T-helper 2 cell treated with Interferon-gamma antibody and Interleukin-4, amounts not matched to agents 100 ng/mL and 5 ng/mL, for 36 hours (primary cell): ENCODE data around the gene CDYL2. TPM values are rescaled to one million over a fixed set of nuclear protein-coding genes. Genes with fewer than 3 reads are reported as not detected.

ENCODE experiments used
- intact Hi-C: fragments of 100-400 bp; cut with micrococcal nuclease; formaldehyde crosslinking; loops from one replicate; pipeline ENCODE4 v1.15.1; 2023
- total RNA-seq: library from RNA; stranded (reverse); gene quantifications from 2 replicates; pipeline ENCODE4 v1.2.3, GENCODE V29; 2022

Gene CDYL2
- total RNA-seq, 1 donor from 2014 or later, result 30.9 TPM

- intact Hi-C loops, result no loop called here
These were observed 199.6 kb downstream of the CDYL2 start for GRCh38 chr16:80604600-80605355.

- intact Hi-C loops, result no loop called here
These were observed 201.5 kb downstream of the CDYL2 start for GRCh38 chr16:80602894-80603293.

GRCh38 chr16:80601182-80601581 is 203.2 kb downstream of the CDYL2 start:
- intact Hi-C loops, result no loop called here

- intact Hi-C loops, result no loop called here
These were observed 204.9 kb downstream of the CDYL2 start for GRCh38 chr16:80599466-80599865.

GRCh38 chr16:80596507-80597207 is 207.7 kb downstream of the CDYL2 start:
- intact Hi-C loops, result no loop called here

GRCh38 chr16:80594756-80595155 is 209.6 kb downstream of the CDYL2 start:
- intact Hi-C loops, result no loop called here

GRCh38 chr16:80592273-80592672 is 212.1 kb downstream of the CDYL2 start:
- intact Hi-C loops, result no loop called here

GRCh38 chr16:80591071-80591915 is 213.1 kb downstream of the CDYL2 start:
- intact Hi-C loops, result loop anchor here (1.0 kb wide), 4 partner anchors 11 to 65 kb away; partner anchors contain the start of gene DYNLRB2

GRCh38 chr16:80587071-80587470 is 217.3 kb downstream of the CDYL2 start:
- intact Hi-C loops, result no loop called here

- intact Hi-C loops, result no loop called here
These were observed 217.9 kb downstream of the CDYL2 start for GRCh38 chr16:80586476-80586875.

- intact Hi-C loops, result no loop called here
These were observed 218.6 kb downstream of the CDYL2 start for GRCh38 chr16:80585764-80586163.

- intact Hi-C loops, result no loop called here
These were observed 220.9 kb downstream of the CDYL2 start for GRCh38 chr16:80583466-80583865.

GRCh38 chr16:80580109-80580832 is 224.1 kb downstream of the CDYL2 start:
- intact Hi-C loops, result loop anchor here (1.0 kb wide), 5 partner anchors 11 to 227 kb away; no protein-coding TSS in a partner anchor

- intact Hi-C loops, result no loop called here
These were observed 226.7 kb downstream of the CDYL2 start for GRCh38 chr16:80577485-80578280.

- intact Hi-C loops, result no loop called here
These were observed 228.0 kb downstream of the CDYL2 start for GRCh38 chr16:80576343-80576912.

GRCh38 chr16:80573700-80574120 is 230.7 kb downstream of the CDYL2 start:
- intact Hi-C loops, result no loop called here

GRCh38 chr16:80570106-80570478 is 234.3 kb downstream of the CDYL2 start:
- intact Hi-C loops, result no loop called here

- intact Hi-C loops, result loop anchor here (1.0 to 2.0 kb wide), 3 partner anchors 11 to 29 kb away; partner anchors contain the start of gene DYNLRB2
These were observed 234.8 kb downstream of the CDYL2 start for GRCh38 chr16:80569440-80570105.

- intact Hi-C loops, result no loop called here
These were observed 240.0 kb downstream of the CDYL2 start for GRCh38 chr16:80564394-80564793.
